Activated T-cell treated with anti-CD3 and anti-CD28 coated beads for 4 hours (primary cell): Measurements from ENCODE around the gene RBM42.
"Not testable (repeated sequence)": the region's sequence is repeated elsewhere in the genome, so short reads cannot be mapped to it uniquely, and the experiment has no call there.

Experiments used
- DNase-seq: peaks from one replicate; pipeline ENCODE4 v3.0.0-alpha.2; 2020

Gene RBM42

DNA sequence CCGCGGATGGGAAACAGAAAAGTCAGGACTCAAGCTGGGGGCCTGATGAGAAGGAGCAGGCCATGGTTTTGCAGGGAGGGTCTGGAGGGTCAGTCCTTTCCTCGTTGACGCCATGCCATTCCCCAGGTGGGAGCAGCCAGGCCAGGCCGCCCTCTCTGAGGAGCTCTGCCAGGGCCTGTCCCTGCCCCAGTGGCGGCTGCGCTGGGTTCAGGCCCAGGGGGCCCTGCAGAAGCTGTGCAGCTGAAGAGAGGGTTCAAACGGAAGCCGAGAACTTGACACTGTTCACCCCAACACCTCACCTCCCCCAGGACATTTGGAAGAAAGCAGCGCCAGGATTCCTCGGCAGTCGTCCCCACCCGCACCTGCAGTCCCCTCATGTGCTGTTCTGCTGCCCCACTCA lies 6.1 kb upstream of the RBM42 start:
- DNase-seq = no peak

DNA sequence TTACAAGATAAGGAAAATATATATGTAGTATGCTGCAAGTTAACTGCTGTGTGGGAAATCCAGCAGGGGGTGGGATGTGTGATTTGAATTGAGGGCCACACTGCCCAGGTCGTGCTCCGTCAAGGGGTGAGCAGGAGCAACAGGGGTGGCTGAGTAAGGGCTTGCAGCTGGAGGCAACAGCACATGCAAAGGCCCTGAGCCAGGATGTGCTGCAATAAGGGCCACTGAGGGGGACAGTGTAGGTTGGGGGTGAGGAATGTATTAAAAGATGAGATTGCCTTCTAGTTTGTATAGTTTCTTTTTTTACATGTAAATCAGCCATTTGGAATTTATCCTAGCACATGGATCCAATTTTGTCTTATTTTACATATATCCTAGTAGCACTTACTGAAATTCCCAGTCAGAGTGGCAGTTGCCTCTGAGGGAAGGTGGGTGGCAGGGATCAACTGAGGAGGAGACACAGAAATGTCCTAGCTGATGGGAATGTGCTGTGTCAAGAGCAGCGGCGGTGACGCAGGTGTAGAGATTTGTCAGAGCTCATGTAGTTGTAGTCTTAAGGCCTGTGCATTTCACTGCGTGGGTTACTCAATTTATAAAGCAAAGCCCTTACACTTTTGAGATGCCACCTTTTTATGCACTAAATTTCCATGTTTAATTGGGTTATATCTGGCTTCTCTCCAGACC lies 5.4 kb upstream of the RBM42 start:
- DNase-seq = no peak

DNA sequence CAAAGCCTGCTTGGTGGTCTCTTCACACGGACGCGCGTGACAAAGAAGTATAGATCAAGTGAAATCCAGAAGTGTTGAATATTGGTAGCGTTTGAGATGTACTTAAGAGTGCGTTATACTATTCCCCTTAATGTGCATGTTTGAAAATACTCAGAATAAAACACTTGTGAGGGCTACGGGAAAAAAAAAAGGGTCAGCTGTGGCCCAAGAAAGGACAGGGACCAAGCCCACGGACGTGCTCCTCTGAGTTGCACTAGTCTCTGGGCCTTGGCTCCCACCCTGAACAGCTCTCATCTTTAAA lies 622 bp upstream of the RBM42 start:
- no peak for DNase-seq

DNA sequence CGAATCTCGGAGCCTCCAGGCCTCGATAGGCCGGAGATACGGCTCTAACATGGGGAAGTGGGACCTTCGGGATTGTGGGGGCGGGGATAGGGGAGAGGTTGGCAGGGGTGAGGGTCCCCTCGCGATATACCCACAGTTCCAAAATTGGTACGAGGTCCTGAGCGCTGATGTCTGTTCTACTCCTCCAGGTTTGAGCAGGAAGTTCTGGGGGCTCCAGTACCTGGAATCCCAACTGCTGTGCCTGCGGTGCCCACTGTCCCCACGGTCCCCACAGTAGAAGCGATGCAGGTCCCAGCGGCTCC lies 447 bp downstream of the RBM42 start:
- DNase-seq = no peak

DNA sequence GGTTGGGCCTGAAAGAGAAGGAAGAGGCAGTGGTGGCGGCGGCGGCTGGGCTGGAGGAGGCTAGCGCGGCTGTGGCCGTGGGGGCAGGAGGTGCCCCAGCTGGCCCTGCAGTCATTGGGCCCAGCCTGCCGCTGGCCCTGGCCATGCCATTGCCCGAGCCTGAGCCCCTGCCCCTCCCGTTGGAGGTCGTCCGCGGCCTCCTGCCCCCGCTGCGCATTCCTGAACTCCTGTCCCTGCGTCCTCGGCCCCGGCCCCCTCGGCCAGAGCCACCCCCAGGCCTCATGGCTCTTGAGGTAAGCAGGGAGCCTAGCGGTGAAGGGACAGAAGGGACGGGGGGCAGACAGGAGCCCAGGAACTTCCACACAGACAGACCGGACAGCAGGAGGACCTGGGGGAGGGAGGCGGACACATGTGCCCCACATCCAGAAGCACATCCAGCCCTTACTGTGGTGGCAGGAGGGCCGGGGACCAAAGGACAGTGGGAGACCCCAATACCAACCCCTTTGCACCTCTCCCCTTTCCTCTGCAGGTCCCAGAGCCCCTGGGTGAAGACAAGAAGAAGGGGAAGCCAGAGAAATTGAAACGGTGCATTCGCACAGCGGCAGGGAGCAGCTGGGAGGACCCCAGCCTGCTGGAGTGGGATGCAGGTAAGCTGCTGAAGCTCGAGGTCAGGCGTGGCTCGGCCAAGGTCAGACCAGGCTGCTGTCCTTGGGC lies 5.0 kb downstream of the RBM42 start:
- DNase-seq = no peak

DNA sequence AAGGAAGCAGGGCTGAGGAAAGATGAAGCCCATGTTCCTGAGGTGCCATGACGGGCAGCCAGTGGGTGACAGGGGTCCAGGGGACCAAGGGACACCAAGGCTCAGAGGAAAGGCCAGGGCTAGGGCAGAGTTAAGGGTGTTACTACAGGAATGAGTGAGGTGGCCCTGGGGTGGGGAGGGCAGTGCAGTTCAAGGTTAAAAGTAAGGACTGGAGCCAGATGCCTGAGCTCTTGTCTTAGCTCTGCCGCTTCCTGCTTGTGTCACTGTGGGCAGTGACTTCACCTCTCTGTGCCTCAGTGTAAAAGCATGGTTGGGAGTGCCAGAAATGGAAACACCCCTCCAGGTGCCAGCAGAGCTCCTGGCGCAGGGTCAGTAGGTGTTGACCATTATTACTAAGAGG lies 7.8 kb downstream of the RBM42 start:
- DNase-seq = no peak

DNA sequence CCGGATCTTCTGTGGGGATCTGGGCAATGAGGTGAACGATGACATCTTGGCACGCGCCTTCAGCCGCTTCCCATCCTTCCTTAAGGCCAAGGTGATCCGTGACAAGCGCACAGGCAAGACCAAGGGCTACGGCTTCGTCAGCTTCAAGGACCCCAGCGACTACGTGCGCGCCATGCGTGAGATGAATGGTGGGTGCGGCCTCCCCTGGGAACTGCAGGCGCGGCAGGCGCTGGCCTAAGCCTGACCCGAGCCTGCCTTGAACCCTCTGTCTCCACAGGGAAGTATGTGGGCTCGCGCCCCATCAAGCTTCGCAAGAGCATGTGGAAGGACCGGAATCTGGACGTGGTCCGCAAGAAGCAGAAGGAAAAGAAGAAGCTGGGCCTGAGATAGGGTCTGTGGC lies 8.3 kb downstream of the RBM42 start:
- DNase-seq = no peak

DNA sequence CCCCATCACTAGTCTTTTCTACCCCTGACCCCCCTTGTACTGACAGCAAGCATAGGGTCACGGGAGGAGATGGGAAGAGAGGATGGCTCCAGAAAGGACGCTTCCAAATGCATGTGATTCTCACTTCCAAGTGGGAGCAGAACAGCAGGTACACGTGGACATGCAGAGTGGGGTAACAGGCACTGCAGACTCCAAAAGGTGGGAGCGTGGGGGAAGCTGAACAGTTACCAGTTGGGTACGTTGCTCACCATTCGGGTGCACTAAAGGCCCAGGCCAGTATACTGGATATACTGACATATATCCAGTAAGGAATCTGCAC lies 10.4 kb downstream of the RBM42 start:
- DNase-seq = no peak

DNA sequence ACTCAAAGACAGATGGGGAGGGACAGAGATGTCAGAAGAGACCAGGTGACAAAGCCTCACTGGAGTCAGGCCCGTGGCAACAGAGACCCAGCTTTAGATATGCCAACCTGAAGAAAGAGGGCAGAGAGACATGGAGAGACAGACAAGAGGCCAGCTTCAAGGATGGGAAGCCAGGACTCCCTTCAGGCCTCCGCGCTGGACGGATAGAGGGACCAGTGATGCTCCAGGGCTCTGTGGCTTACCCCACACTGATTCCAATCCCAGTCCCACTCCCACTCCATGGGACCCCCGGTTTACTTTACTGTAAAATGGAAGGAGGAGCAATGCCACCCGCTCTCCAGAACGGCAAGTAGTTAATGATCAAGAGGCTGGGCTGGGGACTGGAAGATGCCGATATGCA lies 11.0 kb downstream of the RBM42 start:
- no peak for DNase-seq

DNA sequence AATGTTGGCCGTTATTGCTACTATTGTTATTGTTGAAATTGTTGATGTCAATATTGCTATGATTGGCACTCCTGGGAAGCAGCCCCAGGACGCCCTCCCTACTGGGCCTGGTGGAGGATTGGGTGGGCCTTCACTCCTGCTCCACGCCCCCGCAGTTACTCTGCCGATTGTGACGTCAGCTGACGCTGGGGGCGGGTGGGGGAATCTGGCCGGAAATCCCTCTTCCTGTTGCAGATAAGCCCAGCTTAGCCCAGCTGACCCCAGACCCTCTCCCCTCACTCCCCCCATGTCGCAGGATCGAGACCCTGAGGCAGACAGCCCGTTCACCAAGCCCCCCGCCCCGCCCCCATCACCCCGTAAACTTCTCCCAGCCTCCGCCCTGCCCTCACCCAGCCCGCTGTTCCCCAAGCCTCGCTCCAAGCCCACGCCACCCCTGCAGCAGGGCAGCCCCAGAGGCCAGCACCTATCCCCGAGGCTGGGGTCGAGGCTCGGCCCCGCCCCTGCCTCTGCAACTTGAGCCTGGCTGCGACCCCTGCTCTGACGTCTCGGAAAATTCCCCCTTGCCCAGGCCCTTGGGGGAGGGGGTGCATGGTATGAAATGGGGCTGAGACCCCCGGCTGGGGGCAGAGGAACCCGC lies 12.8 kb downstream of the RBM42 start, which contains the start of gene ETV2:
ETV2 (plus strand) TSS at position 231 of the 637 bp plus-strand sequence. CDS start 716 bp downstream, outside the sequence.
- peak; percentile 51 for DNase-seq

DNA sequence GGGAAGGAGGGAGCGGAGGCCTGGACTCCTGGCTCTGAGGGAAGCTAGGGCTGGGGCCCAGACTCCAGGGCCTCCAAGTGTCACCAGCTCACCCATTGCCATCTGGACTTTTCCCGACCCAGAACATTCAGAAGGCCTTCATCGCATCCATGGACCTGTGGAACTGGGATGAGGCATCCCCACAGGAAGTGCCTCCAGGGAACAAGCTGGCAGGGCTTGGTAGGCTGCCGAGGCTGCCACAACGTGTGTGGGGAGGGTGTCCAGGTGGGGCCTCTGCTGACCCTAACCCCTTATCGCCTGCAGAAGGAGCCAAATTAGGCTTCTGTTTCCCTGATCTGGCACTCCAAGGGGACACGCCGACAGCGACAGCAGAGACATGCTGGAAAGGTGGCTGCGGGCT lies 13.5 kb downstream of the RBM42 start:
- no peak for DNase-seq

DNA sequence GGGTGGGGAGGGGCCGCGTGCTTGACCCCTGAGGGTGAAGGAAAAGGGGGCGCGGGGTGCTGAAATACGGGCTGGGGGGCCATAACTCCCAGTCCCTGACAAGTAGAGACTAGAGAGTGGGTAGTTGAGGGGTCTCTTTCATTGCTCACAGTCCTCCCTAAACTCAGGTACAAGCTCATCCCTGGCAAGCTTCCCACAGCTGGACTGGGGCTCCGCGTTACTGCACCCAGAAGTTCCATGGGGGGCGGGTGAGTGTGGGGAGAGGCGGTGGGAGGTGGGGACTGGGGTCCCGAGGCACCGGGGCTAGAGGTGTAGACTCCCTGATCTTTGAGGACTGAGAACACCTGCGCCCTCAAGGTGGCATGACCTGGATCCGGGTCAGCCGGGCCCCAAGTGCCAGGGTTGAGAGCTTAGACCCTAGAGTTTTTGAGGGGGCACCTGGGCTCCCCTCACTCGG lies 14.0 kb downstream of the RBM42 start:
- no peak for DNase-seq

DNA sequence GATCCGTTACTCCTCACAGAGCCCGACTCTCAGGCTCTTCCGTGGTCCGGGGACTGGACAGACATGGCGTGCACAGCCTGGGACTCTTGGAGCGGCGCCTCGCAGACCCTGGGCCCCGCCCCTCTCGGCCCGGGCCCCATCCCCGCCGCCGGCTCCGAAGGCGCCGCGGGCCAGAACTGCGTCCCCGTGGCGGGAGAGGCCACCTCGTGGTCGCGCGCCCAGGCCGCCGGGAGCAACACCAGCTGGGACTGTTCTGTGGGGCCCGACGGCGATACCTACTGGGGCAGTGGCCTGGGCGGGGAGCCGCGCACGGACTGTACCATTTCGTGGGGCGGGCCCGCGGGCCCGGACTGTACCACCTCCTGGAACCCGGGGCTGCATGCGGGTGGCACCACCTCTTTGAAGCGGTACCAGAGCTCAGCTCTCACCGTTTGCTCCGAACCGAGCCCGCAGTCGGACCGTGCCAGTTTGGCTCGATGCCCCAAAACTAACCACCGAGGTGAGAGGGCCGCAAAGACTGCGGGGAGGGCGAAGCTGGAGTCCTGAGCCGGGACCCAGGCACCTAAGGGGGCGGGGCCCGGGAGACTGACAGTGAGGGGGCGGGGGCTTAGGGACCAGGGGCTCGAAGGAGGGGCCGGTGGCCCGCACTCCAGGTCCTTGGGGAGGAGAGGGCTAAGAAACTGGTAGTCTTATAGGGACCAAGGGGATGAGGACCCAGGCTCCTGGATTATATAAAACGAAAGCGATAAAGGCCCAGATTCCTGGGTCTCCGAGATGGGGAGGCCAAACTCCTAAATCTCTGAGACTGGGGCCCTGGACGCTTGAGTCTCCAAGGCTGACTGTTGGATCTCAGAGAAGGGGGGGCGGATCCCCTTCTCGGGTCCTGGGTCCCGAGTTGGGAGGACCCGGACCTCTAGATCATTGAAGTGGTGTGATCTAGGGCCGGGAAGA lies 14.7 kb downstream of the RBM42 start:
- DNase-seq = peak; percentile 69

DNA sequence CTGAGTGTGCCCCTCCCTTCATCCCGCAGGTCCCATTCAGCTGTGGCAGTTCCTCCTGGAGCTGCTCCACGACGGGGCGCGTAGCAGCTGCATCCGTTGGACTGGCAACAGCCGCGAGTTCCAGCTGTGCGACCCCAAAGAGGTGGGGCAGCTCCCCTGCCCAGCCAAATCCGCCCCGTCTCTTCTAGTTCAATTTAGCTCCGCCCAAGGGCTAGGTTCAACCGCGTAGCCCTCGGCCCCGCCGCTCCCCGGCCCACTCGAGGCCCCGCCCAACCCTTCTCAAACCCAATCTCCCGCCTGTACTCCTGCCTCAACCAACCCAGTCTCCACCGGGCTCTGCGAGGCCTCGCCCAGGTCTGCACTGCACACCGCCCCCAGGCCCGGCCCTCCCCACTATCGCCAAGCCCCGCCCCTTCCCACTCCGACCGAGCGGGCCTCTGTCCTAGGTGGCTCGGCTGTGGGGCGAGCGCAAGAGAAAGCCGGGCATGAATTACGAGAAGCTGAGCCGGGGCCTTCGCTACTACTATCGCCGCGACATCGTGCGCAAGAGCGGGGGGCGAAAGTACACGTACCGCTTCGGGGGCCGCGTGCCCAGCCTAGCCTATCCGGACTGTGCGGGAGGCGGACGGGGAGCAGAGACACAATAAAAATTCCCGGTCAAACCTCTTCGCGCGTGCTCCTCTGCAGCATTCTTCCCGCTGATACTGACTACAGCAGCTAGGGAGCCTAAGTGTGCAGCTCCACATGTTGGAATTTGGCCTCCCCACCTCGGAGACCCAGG lies 15.6 kb downstream of the RBM42 start:
- DNase-seq = peak; percentile 85

DNA sequence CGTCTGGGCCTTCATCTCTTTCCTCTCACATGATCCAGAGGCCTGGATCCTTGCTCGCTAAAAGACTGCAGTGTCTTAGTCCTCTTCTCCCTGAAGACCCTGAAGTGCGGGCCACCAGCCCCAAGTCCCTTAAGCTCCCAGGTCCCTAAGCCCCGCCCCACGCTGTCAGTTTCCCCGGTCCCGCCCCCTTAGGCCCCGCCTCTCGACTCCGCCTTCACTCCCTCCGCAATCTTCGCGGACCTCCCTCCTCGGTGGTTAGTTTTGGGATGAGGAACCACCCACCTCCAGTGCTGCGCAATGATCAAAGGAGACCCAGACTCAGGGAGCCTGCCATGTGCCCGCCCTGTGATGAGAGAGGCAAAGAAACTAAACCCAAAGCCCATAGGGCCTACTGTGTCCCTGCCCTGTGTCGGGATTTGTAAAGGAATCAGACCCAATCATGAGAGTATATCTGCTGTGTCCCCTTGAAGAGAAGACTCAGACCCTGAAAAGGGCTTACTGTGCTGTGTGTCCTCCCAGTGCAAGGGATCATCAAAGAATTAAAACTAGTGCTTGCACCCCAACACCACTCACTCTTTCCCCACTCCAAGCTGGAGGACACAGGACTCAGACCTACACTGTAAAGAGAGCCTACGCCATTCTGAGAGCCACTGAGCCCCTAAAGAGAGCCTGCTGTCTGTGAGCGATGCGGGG lies 16.3 kb downstream of the RBM42 start:
- DNase-seq = peak; percentile 77

DNA sequence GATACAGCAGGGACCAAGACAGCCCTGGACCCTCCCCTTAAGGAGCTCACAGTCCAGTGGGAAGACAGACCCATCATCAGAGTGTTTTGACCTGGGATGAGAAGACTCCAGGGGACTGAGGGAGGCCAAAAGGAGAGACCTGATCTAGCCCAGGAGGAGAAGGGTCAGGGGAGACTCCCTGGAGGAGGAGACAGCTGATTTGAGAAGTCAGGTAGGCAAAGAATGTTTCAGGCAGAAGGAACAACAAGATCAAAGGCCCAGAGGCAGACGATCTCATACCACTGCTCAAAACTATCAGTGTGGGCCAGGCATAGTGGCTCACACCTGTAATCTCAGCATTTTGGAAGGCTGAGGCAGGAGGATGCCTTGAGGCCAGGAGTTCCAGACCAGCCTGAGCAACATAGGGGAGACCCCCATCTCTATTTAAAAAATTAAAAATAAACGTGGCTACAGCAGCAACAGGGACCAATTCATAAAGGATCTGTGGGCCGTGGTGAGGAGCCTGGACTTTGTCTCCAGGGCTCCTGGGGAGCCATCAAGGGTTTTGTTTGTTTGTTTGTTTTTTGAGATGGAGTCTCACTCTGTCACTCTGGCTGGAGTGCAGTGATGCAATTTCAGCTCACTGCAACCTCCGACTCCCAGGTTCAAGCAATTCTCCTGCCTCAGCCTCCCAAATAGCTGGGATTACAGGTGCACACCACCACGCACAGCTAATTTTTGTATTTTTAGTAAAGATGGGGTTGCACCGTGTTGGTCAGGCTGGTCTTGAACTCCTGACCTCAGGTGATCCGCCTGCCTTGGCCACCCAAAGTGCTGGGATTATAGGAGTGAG lies 17.1 kb downstream of the RBM42 start:
- no peak for DNase-seq

DNA sequence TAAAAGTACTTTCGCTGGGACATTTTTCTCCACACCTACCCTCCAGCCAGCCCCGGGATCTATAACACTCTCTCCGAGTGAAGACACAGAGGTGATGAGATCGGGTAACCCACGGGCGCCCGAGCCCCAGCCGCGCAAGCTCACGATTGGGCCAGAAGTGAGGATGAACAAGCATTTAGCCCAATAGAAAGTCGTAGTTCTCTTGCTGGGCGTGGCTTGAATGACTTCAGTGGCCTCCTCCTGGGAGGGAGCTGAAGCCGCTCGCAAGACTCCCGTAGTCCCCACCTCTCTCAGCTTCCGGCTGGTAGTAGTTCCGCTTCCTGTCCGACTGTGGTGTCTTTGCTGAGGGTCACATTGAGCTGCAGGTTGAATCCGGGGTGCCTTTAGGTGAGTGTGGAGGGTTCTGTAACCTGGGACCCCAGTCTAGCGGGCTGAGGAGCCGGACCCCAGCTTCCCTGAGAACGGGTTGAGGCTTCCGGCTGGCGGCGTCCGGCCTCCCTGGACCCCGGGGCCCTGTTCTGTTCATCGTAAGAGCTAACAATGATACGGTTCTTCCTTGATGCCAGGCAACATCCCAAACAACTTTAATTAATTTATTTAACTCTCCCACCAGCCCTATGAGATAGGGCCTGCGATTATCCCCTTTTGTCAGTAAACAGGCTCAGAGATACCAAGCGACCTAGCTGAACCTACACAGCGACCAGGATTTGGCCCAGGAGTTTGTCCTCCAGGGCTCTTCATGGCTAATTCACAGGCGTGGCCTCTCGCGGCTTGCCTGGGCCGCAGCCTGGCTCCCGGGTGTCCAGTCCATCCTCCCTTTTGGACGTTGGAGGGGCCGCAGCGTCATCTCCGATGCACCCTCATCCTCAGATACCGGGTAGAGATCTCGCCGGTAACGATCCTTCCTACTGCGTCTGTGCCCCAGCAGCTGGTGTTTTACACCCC lies 19.5 kb downstream of the RBM42 start, which contains the start of gene COX6B1:
COX6B1 (plus strand) TSS at position 307 of the 945 bp plus-strand sequence. CDS start 2,921 bp downstream, outside the sequence.
- peak; percentile 84 for DNase-seq

DNA sequence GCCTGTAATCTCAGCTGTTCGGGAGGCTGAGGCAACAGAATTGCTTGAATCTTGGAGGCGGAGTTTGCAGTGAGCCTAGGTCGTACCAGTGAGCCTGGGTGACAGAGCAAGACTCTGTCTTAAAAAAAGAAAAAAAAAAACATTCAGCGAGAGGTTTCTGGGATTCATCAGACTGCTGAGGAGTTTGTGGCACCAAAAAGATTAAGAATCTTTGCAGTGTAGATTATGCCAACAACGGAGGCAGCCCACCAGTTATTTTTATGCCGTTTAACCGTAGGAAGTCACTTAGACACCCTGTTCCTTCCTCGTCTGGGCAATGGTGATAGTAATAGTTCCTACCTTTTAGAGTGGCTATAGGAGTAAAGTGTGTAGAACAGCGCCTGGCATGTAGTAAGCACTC lies 21.7 kb downstream of the RBM42 start:
- no peak for DNase-seq

DNA sequence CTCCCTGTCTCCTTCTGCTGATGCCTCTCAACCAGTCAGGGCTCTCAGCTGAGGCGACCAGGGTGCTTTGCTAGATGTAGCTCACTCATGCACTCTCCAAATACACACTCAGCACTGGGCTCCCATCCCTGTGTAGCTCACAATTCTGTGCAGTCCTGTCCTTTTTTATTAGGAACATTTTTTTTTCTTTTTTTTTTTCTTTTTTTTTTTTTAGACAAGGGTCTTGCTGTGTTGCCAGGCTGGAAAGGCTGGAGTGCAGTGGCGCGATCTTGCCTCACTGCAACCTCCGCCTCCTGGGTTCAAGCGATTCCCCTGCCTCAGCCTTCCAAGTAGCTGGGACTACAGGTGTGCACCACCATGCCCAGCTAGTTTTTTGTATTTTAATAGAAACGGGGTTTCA lies 26.0 kb downstream of the RBM42 start:
- DNase-seq = not testable (repeated sequence)

DNA sequence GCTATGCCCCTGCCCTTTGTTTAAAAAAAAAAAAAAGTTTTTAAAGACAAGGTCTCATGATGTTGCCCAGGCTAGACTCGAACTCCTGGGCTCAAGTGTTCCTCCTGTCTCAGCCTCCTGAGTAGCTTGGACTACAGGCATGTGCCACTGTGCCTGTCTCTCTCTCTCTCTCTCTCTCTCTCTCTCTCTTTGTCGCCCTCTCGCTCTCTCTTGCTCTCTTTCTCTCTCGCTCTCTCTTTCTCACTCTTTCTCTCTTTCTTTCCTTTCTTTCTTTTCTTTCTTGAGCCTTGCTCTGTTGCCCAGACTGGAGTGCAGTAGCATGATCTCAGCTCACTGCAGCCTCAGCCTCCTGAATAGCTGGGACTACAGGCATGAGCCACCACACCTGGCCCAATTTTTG lies 26.8 kb downstream of the RBM42 start:
- DNase-seq = no peak
